Measurements from ENCODE around the gene EYA2.

- no peak for TF ChIP-seq CTCF (conservative IDR thresholded peaks at IDR 0.05; ENCODE audit: low read depth, low read length)
- no peak for TF ChIP-seq EZH2phosphoT487 (IDR thresholded peaks at IDR 0.05; ENCODE audit: borderline replicate concordance, low read length)
These were observed 249.0 kb downstream of the EYA2 start for GRCh38 chr20:47143657-47144056.
